ENCODE measurements around the gene LRRC70. TPM values are rescaled to one million over a fixed set of nuclear protein-coding genes. Genes with fewer than 3 reads are reported as not detected.

The LRRC70 gene
- total RNA-seq, 2 experiments from 2014 or later, result 0.34 to 0.45 TPM

- no peak overlapping the region for H3K4me3 Mint-ChIP-seq
- peaks cover 24% of the 10 kb centered on the region for H3K36me3 Mint-ChIP-seq (ENCODE audit: low read depth)
- ChIA-PET POLR2A (no interaction called here), CTCF (no interaction called here)
- ATAC-seq (peak; percentile 64), DNase-seq (no peak)
- H3K9me3 Mint-ChIP-seq, result no peaks in the 10 kb centered on the region
- H3K4me1 Mint-ChIP-seq (ENCODE audit: low read depth), result peaks cover 3% of the 10 kb centered on the region
- TF ChIP-seq CTCF (IDR thresholded peaks at IDR 0.05), result no peak
- peak overlapping the region; percentile 10 for H3K27ac Mint-ChIP-seq
- H3K27me3 Mint-ChIP-seq, result no peaks in the 10 kb centered on the region
- intact Hi-C loops (cut with micrococcal nuclease), result no loop called here
Measured at GRCh38 chr5:62538017-62538942, 40.3 kb upstream of the LRRC70 start.

GRCh38 chr5:62542720-62543119 lies 35.9 kb upstream of the LRRC70 start:
- Mint-ChIP-seq H3K36me3 (ENCODE audit: low read depth) (peaks cover 44% of the 10 kb centered on the region), H3K27me3 (no peaks in the 10 kb centered on the region), H3K9me3 (no peaks in the 10 kb centered on the region), H3K27ac (no peak overlapping the region), H3K4me3 (no peak overlapping the region), H3K4me1 (ENCODE audit: low read depth) (peaks cover 3% of the 10 kb centered on the region)
- DNase-seq (no peak), ATAC-seq (no peak)
- TF ChIP-seq CTCF (IDR thresholded peaks at IDR 0.05), result no peak
- POLR2A ChIA-PET, result no interaction called here
- intact Hi-C loops (cut with micrococcal nuclease), result no loop called here
- CTCF ChIA-PET, result no interaction called here

GRCh38 chr5:62547945-62548630 lies 30.5 kb upstream of the LRRC70 start:
- Mint-ChIP-seq H3K36me3 (ENCODE audit: low read depth) (peaks cover 33% of the 10 kb centered on the region), H3K4me1 (ENCODE audit: low read depth) (no peaks in the 10 kb centered on the region), H3K27me3 (no peaks in the 10 kb centered on the region), H3K9me3 (no peaks in the 10 kb centered on the region), H3K27ac (no peak overlapping the region), H3K4me3 (no peak overlapping the region)
- ChIA-PET POLR2A (interaction anchor here (1.1 kb wide), 2 partner anchors 8 to 106 kb away, joined by 3 to 5 read pairs; no protein-coding TSS in a partner anchor), CTCF (no interaction called here)
- no peak for TF ChIP-seq CTCF (IDR thresholded peaks at IDR 0.05)
- no peak for DNase-seq
- intact Hi-C loops (cut with micrococcal nuclease), result no loop called here
- no peak for ATAC-seq

- Mint-ChIP-seq H3K36me3 (ENCODE audit: low read depth) (peaks cover 27% of the 10 kb centered on the region), H3K4me3 (no peak overlapping the region), H3K27me3 (no peaks in the 10 kb centered on the region), H3K4me1 (ENCODE audit: low read depth) (no peaks in the 10 kb centered on the region), H3K27ac (no peak overlapping the region), H3K9me3 (no peaks in the 10 kb centered on the region)
- CTCF ChIA-PET, result no interaction called here
- DNase-seq (no peak), ATAC-seq (no peak)
- POLR2A ChIA-PET, result no interaction called here
- intact Hi-C loops (cut with micrococcal nuclease), result no loop called here
- TF ChIP-seq CTCF (IDR thresholded peaks at IDR 0.05), result no peak
Measured at GRCh38 chr5:62550103-62550502, 28.5 kb upstream of the LRRC70 start.

GRCh38 chr5:62555930-62556329 lies 22.7 kb upstream of the LRRC70 start:
- H3K27ac Mint-ChIP-seq, result no peak overlapping the region
- ChIA-PET CTCF (interaction anchor here (0.9 to 1.7 kb wide), 3 partner anchors 14 to 96 kb away, joined by 3 read pairs; no protein-coding TSS in a partner anchor), POLR2A (interaction anchor here (1.2 kb wide), 1 partner anchor 9 kb away, joined by 5 read pairs; no protein-coding TSS in a partner anchor)
- TF ChIP-seq CTCF (IDR thresholded peaks at IDR 0.05), result no peak
- peaks cover 27% of the 10 kb centered on the region for H3K36me3 Mint-ChIP-seq (ENCODE audit: low read depth)
- no peaks in the 10 kb centered on the region for H3K4me1 Mint-ChIP-seq (ENCODE audit: low read depth)
- DNase-seq, result no peak
- H3K9me3 Mint-ChIP-seq, result no peaks in the 10 kb centered on the region
- intact Hi-C loops (cut with micrococcal nuclease), result no loop called here
- H3K27me3 Mint-ChIP-seq, result no peaks in the 10 kb centered on the region
- H3K4me3 Mint-ChIP-seq, result no peak overlapping the region
- no peak for ATAC-seq
